A549 (cell line): ENCODE measurements around the gene PGF. TPM values are rescaled to one million over a fixed set of nuclear protein-coding genes. Genes with fewer than 3 reads are reported as not detected.

Experiments
- ATAC-seq, 2 experiments: fragments of 200-7000 bp in 1 of 2; fragments of >200 bp in 1 of 2; cut with Nextera tagmentation in 1 of 2; cut with Tn5 transposase in 1 of 2; 3 replicates each; pipeline versions ENCODE4 v1.8.0 to v1.9.1; 2018 to 2020; ENCODE audit warnings: mild to moderate bottlenecking in 1 of 2, moderate library complexity in 1 of 2
- CTCF ChIA-PET: fragments of 300-600 bp; sonication (Branson Sonifier 250); formaldehyde crosslinking; extraction: SDS; loops from one replicate; lab custom pipeline; 2021; ENCODE audit warnings: antibody characterized with exemption, inconsistent platforms; lab: Yijun Ruan, JAX
- POLR2A ChIA-PET: fragments of 350-600 bp; formaldehyde crosslinking; extraction: SDS; loops from one replicate; lab custom pipeline; 2021; ENCODE audit warnings: antibody characterized with exemption, inconsistent platforms; lab: Yijun Ruan, JAX
- DNase-seq, 2 experiments: peaks; one replicate each; pipeline versions ENCODE4 v3.0.0 to v3.0.0-alpha.2; 2011 to 2016; ENCODE audit warnings: low read depth in 1 of 2, low spot score in 1 of 2
- FAIRE-seq: peaks from 2 replicates; lab custom pipeline; 2011; peaks lifted over from hg19 to GRCh38; lab: Jason Lieb, UNC
- H3K27ac ChIP-seq, 2 experiments: fragments of >200 bp; sonication (Bioruptor Twin); formaldehyde crosslinking; 3 replicates each; pipeline ENCODE4 v1.5.1; 2016 to 2017
- H3K4me1 ChIP-seq: fragments of >200 bp; sonication (Bioruptor Twin); formaldehyde crosslinking; 3 replicates; pipeline ENCODE4 v1.6.1; 2016
- H3K4me2 ChIP-seq: fragments of >200 bp; sonication (Bioruptor Twin); formaldehyde crosslinking; 3 replicates; pipeline ENCODE4 v1.6.1; 2016
- H3K4me3 ChIP-seq: fragments of >200 bp; sonication (Bioruptor Twin); formaldehyde crosslinking; 3 replicates; pipeline ENCODE4 v1.5.1; 2016
- H3K9me3 ChIP-seq: fragments of >200 bp; sonication (Bioruptor Twin); formaldehyde crosslinking; 3 replicates; pipeline ENCODE4 v1.6.1; 2016
- CBX2 ChIP-seq: fragments of 200-600 bp; sonication (generic); IDR thresholded peaks from 2 replicates; pipeline ENCODE4 v1.6.1; 2016; ENCODE audit warnings: low read depth, mild to moderate bottlenecking, borderline replicate concordance
- CHD4 ChIP-seq: fragments of 200-600 bp; sonication (generic); IDR thresholded peaks from 2 replicates; pipeline ENCODE4 v1.6.1; 2016; ENCODE audit warnings: antibody characterized with exemption, mild to moderate bottlenecking, borderline replicate concordance
- E2F6 ChIP-seq: IDR thresholded peaks from 2 replicates; pipeline ENCODE4 v1.6.1; 2012; ENCODE audit warnings: low read depth, borderline replicate concordance
- EHMT2 ChIP-seq: fragments of 200-600 bp; sonication (generic); IDR thresholded peaks from 2 replicates; pipeline ENCODE4 v1.6.1; 2016; ENCODE audit warnings: antibody characterized with exemption, low read depth, mild to moderate bottlenecking, moderate library complexity
- ELK1 ChIP-seq: fragments of 150-350 bp; IDR thresholded peaks from 2 replicates; pipeline ENCODE4 v1.6.1; 2014; ENCODE audit warnings: low read depth, mild to moderate bottlenecking, low read length
- EP300 ChIP-seq, 2 experiments: fragments of >200 bp; sonication (Bioruptor Twin); formaldehyde crosslinking; IDR thresholded peaks; 2 replicates in 1 of 2; 3 replicates in 1 of 2; pipeline ENCODE4 v1.6.1; 2016 to 2017
- FOSB ChIP-seq: fragments of 250-450 bp; sonication (Bioruptor Pico); IDR thresholded peaks from 2 replicates; pipeline ENCODE4 v1.5.0; 2020; ENCODE audit warnings: mild to moderate bottlenecking, moderate library complexity
- FOSL2 ChIP-seq, 2 experiments: fragments of 450-650 bp in 1 of 2; fragments of >200 bp in 1 of 2; sonication (Bioruptor Twin) in 1 of 2; formaldehyde crosslinking; IDR thresholded peaks; 2 replicates each; pipeline versions ENCODE4 v1.5.0 to v1.6.1; 2016 to 2020; ENCODE audit warnings: mild to moderate bottlenecking in 1 of 2, moderate library complexity in 1 of 2
- FOXS1 ChIP-seq: fragments of 250-450 bp; sonication (Bioruptor Pico); IDR thresholded peaks from 2 replicates; pipeline ENCODE4 v1.5.0; 2020; ENCODE audit warnings: mild to moderate bottlenecking, moderate library complexity
- KDM1A ChIP-seq: fragments of 200-600 bp; sonication (generic); IDR thresholded peaks from 2 replicates; pipeline ENCODE4 v1.6.1; 2016; ENCODE audit warnings: low read depth, mild to moderate bottlenecking
- MAFK ChIP-seq: fragments of 450-650 bp; IDR thresholded peaks from 2 replicates; pipeline ENCODE4 v1.6.1; 2014; ENCODE audit not compliant: partially characterized antibody
- NR3C1 ChIP-seq: fragments of >200 bp; sonication (Bioruptor Twin); formaldehyde crosslinking; IDR thresholded peaks from 3 replicates; pipeline ENCODE4 v1.6.1; 2017
- POLR2A ChIP-seq: IDR thresholded peaks from 2 replicates; pipeline ENCODE4 v1.6.1; 2012; ENCODE audit warnings: mild to moderate bottlenecking, low read length
- POLR2AphosphoS2 ChIP-seq: conservative IDR thresholded peaks from 2 replicates; pipeline ENCODE4 v1.6.1; 2012; ENCODE audit warnings: low read length, improper control_type of control experiment, inconsistent platforms
- RAD21 ChIP-seq, 2 experiments: fragments of >200 bp in 1 of 2; sonication (Bioruptor Twin) in 1 of 2; formaldehyde crosslinking in 1 of 2; IDR thresholded peaks in 1 of 2; conservative IDR thresholded peaks in 1 of 2; 2 replicates in 1 of 2; 3 replicates in 1 of 2; pipeline ENCODE4 v1.6.1; 2012 to 2018; ENCODE audit warnings: inconsistent platforms in 1 of 2
- REST ChIP-seq: fragments of 200-600 bp; sonication (generic); IDR thresholded peaks from 2 replicates; pipeline ENCODE4 v1.6.1; 2016; ENCODE audit warnings: antibody characterized with exemption, mild to moderate bottlenecking, moderate library complexity
- RFX5 ChIP-seq: fragments of 450-650 bp; IDR thresholded peaks from 2 replicates; pipeline ENCODE4 v1.7.1; 2014; ENCODE audit warnings: antibody characterized with exemption, mild to moderate bottlenecking, moderate library complexity
- TP53 ChIP-seq: fragments of 250-450 bp; sonication (Bioruptor Pico); IDR thresholded peaks from 2 replicates; pipeline ENCODE4 v1.5.0; 2021; ENCODE audit warnings: mild to moderate bottlenecking, moderate library complexity
- ZNF302 ChIP-seq: fragments of 250-450 bp; sonication (Bioruptor Pico); IDR thresholded peaks from 2 replicates; pipeline ENCODE4 v1.9.0; 2021; ENCODE audit warnings: inconsistent platforms, mild to moderate bottlenecking, moderate library complexity
- WGBS: methylation state at CpG from one replicate; pipeline ENCODE4 v1.1.6; 2017; ENCODE audit errors: missing lambda C conversion rate; 5-methylcytosine and 5-hydroxymethylcytosine counted together
- polyA plus RNA-seq, 4 experiments: library from polyadenylated mRNA; depleted of rRNA in 3 of 4; stranded (reverse); fragments of >200 nt; fragmentation: RNase III in 1 of 4; extraction: RNeasy Plus Mini Kit Qiagen cat#74134 plus additional on column Dnase treatment in 1 of 4; gene quantifications; 2 replicates in 3 of 4; 3 replicates in 1 of 4; pipeline ENCODE4 v1.2.3, GENCODE V29; 2011 to 2017

PGF gene
- polyA plus RNA-seq, 2 of the 4 experiments (the other 2 are of a cell fraction) = 0.63 to 1.1 TPM

- no peak for TF ChIP-seq E2F6
- TF ChIP-seq, all 56 proteins: peak for 0
Measured at GRCh38 chr14:74980731-74981461, 25.5 kb upstream of the PGF start (continued).

GRCh38 chr14:74980398-74980730 lies 25.0 kb upstream of the PGF start:
- DNase-seq (no peak), ATAC-seq (peak in 1 of 2 experiments; percentile 12; a peak in 2 of 6 replicates), FAIRE-seq (no peak)
- Histone ChIP-seq H3K9me3 (no peaks in the 10 kb centered on the region), H3K27ac (no peak overlapping the region), H3K4me3 (no peak overlapping the region), H3K4me2 (no peak overlapping the region), H3K4me1 (no peaks in the 10 kb centered on the region)
- WGBS = 78% methylated on average over 3 of the region's 4 CpGs
- TF ChIP-seq ELK1 (no peak), ZNF302 (CRISPR knock-in tag) (no peak), RAD21 (conservative IDR thresholded peaks at IDR 0.05 in 1 of 2, IDR thresholded peaks at IDR 0.05 in 1 of 2) (no peak), CBX2 (no peak), NR3C1 (no peak), FOXS1 (CRISPR knock-in tag) (no peak), FOSL2 (IDR thresholded peaks at IDR 0.05) (no peak), FOSL2 (CRISPR knock-in tag; IDR thresholded peaks at IDR 0.05) (no peak), CHD4 (no peak), KDM1A (no peak), TP53 (CRISPR knock-in tag) (no peak), REST (no peak), EHMT2 (no peak), POLR2A (no peak), FOSB (no peak), EP300 (IDR thresholded peaks at IDR 0.05) (no peak), MAFK (no peak), POLR2AphosphoS2 (no peak), RFX5 (no peak)
- CTCF ChIA-PET = interaction anchor here (1.0 to 1.6 kb wide), 4 partner anchors 9 to 34 kb away, joined by 3 to 5 read pairs (median 4); no protein-coding TSS in a partner anchor
- POLR2A ChIA-PET = no interaction called here
